ENCODE data around the gene TCL1A.
"Not testable (repeated sequence)": the region's sequence is repeated elsewhere in the genome, so short reads cannot be mapped to it uniquely, and the experiment has no call there.

The TCL1A gene

DNA sequence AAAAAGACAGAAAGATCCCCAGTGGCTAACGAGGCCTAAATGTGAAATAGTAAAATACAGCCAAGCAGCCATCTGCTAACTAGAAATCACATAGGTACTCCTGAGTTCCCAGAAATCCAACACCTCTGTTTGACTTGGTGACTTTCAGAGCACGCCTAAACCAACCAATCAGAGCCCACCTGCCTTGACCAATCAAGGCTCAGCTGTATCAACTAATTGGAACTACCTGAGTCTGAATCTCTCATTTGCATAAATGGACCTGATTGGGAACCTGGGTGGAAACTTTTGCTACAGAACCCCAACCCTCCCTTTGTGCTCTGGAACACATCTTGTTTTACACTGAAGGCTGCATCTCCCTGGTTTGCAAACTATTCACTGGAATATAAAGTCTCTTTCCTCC lies 32.8 kb downstream of the TCL1A start:
- DNase-seq (ENCODE audit: insufficient read length, low spot score), result no peak
- no peak for FAIRE-seq

DNA sequence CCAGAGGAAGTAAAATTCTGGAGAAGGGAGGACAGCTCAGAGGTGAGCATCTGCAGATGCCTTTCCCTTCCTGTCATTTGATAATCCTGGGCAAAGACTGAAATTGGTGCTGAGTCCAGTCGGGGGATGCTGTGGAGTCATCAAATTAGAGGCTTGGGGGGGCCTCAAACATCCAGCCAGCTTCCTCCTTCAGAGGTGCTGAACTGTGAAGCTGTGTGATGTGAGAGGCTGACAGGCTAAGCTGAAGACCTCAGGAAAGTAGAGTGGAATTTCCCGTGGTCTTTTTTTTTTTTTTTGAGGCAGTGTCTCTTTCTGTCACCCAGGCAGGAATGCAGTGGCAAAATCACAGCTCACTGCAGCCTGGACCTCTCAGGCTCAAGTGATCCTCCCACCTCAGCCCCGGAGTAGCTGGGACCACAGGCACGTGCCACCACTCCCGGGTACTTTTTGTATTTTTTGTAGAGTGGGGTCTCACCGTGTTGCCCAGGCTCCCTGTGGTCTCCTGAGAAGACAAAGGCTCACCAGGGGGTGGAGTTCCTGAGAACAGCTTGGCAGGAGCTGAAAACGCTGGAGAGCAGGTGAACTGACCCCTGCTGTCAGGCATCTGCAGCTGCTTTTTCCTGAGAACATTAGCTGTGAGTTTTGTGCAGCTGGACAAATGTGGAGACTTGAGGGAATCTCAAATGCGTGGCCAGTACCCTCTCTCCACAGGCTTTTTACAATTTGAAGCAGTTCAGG lies 33.8 kb downstream of the TCL1A start:
- no peak for FAIRE-seq
- DNase-seq (ENCODE audit: insufficient read length, low spot score), result no peak
- TF ChIP-seq POLR2AphosphoS5 (IDR thresholded peaks at IDR 0.05; ENCODE audit: low read depth, low read length) (no peak), PAX5 (IDR thresholded peaks at IDR 0.05; ENCODE audit: insufficient read depth, low read length, severe bottlenecking) (no peak)

More for the DNA sequence above, 32.8 kb downstream of the TCL1A start:
- TF ChIP-seq SPI1 (IDR thresholded peaks at IDR 0.05; ENCODE audit: low read depth, low read length) (no peak), PAX5 (IDR thresholded peaks at IDR 0.05; ENCODE audit: insufficient read depth, low read length, severe bottlenecking) (no peak), TAF1 (IDR thresholded peaks at IDR 0.05; ENCODE audit: low read depth, low read length) (no peak), POU2F2 (IDR thresholded peaks at IDR 0.05; ENCODE audit: low read depth, low read length) (no peak), POLR2AphosphoS5 (IDR thresholded peaks at IDR 0.05; ENCODE audit: low read depth, low read length) (no peak), POLR2A (IDR thresholded peaks at IDR 0.05; ENCODE audit: low read depth, low read length) (no peak)

DNA sequence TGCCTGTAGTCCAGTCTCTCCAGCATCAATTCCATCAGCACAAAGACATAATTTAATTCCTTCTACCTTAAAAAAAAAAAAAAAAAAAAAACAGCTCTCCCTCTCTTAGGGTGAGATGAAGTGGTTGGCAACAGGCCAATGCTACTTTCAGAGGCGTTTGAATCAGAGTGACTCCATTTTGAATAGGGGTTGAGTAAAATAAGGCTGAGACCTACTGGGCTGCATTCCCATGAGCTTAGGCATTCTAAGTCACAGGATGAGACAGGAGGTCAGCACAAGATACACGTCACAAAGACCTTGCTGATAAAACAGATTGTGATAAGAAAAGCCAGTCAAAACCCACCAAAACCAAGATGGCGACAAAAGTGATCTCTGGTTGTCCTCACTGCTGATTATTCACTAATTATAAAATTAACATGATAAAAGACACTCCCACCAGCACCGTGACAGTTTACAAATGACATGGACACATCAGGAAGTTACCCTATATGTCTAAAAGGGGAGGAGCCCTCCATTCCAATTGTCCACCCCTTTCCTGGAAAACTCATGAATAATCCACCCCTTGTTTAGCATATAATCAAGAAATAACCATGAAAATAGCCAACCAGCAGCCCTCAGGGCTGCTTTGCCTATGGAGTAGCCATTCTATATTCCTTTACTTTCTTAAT lies 34.6 kb downstream of the TCL1A start:
- TF ChIP-seq POLR2AphosphoS5 (IDR thresholded peaks at IDR 0.05; ENCODE audit: low read depth, low read length) (no peak), TAF1 (IDR thresholded peaks at IDR 0.05; ENCODE audit: low read depth, low read length) (no peak), POU2F2 (IDR thresholded peaks at IDR 0.05; ENCODE audit: low read depth, low read length) (no peak), POLR2A (IDR thresholded peaks at IDR 0.05; ENCODE audit: low read depth, low read length) (no peak), PAX5 (IDR thresholded peaks at IDR 0.05; ENCODE audit: insufficient read depth, low read length, severe bottlenecking) (no peak), SPI1 (IDR thresholded peaks at IDR 0.05; ENCODE audit: low read depth, low read length) (no peak)
- DNase-seq (ENCODE audit: insufficient read length, low spot score), result no peak
- no peak for FAIRE-seq

DNA sequence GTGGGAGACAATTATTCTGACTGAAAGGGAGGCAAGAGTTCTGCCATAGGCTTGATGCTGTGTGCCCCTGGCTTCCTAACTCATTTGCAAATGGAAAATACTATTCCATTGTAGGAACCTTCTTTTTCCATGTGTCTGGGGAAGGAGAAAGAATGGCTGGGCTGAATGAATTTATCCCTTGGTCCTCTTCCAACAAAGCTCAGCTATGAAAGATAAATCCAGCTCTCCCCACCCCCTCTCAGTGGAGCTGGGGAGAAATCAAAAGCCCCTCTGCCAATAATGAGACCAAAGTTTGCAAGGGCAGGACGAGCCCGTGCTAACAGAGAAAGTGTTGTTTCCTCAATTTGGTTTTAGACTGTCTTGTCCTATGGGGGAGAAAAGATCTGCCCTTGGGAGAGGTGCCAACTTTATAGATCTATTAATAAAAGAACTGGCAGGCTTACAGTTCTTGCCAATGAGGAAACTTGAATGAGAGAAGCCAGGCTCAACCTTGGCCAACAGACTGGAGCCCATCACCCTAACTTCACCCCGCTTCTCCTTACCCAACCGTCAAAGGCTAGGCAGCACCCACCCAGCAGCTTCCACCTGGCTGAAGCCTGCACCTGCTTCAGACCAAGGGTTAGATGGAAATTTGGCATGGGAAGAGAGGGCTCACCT lies 36.6 kb downstream of the TCL1A start:
- no peak for TF ChIP-seq TAF1 (IDR thresholded peaks at IDR 0.05; ENCODE audit: low read depth, low read length)
- no peak for TF ChIP-seq SPI1 (IDR thresholded peaks at IDR 0.05; ENCODE audit: low read depth, low read length)
- TF ChIP-seq PAX5 (IDR thresholded peaks at IDR 0.05; ENCODE audit: insufficient read depth, low read length, severe bottlenecking), result no peak
- TF ChIP-seq POLR2A (IDR thresholded peaks at IDR 0.05; ENCODE audit: low read depth, low read length), result no peak
- TF ChIP-seq POLR2AphosphoS5 (IDR thresholded peaks at IDR 0.05; ENCODE audit: low read depth, low read length), result no peak
- no peak for TF ChIP-seq POU2F2 (IDR thresholded peaks at IDR 0.05; ENCODE audit: low read depth, low read length)
- DNase-seq (ENCODE audit: insufficient read length, low spot score) (no peak), FAIRE-seq (no peak)

DNA sequence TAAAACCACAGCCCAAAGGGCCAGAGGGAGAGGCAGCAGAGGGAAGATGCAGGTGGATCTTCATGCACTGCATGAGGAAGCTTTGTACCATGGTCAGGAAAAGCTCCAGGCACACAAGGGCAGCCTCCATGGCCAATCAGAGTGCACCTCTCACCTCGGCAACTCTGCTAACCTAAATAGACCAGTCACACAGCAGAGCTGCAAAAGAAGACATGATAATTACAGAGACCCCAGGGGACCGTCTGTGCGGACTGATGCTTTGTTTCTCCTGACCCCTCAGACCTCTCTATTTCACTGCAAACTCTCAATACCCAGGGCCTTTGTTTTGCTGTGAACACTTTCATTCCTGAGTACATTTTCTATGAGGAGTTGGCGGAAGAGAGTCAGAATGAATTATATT lies 38.4 kb downstream of the TCL1A start:
- FAIRE-seq (no peak), DNase-seq (ENCODE audit: insufficient read length, low spot score) (no peak)
- TF ChIP-seq POU2F2 (IDR thresholded peaks at IDR 0.05; ENCODE audit: low read depth, low read length) (no peak), SPI1 (IDR thresholded peaks at IDR 0.05; ENCODE audit: low read depth, low read length) (no peak), PAX5 (IDR thresholded peaks at IDR 0.05; ENCODE audit: insufficient read depth, low read length, severe bottlenecking) (no peak), POLR2AphosphoS5 (IDR thresholded peaks at IDR 0.05; ENCODE audit: low read depth, low read length) (no peak), TAF1 (IDR thresholded peaks at IDR 0.05; ENCODE audit: low read depth, low read length) (no peak), POLR2A (IDR thresholded peaks at IDR 0.05; ENCODE audit: low read depth, low read length) (no peak)

DNA sequence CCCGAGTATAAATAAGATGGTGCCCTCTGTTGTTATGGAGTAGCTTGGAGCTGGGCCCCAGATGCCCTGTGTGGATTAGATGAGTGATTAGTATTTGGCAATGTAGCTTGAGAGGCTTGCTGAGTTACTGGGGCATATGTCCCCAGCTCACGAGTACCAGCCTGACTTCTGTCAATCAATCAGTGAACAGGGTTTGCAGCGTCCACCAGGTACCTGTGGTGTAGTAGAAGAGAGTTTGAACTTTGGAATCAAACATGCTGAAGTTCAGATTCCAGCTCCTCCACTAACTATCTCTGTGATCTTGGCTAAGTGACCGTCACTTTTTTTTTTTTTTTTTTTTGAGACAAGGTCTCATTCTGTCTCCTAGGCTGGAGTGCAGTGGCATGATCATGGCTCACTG lies 39.3 kb downstream of the TCL1A start:
- no peak for TF ChIP-seq TAF1 (IDR thresholded peaks at IDR 0.05; ENCODE audit: low read depth, low read length)
- TF ChIP-seq SPI1 (IDR thresholded peaks at IDR 0.05; ENCODE audit: low read depth, low read length), result no peak
- TF ChIP-seq PAX5 (IDR thresholded peaks at IDR 0.05; ENCODE audit: insufficient read depth, low read length, severe bottlenecking), result no peak
- TF ChIP-seq POLR2A (IDR thresholded peaks at IDR 0.05; ENCODE audit: low read depth, low read length), result no peak
- no peak for TF ChIP-seq POU2F2 (IDR thresholded peaks at IDR 0.05; ENCODE audit: low read depth, low read length)
- no peak for TF ChIP-seq POLR2AphosphoS5 (IDR thresholded peaks at IDR 0.05; ENCODE audit: low read depth, low read length)
- no peak for DNase-seq (ENCODE audit: insufficient read length, low spot score)
- peak; percentile 33 for FAIRE-seq

DNA sequence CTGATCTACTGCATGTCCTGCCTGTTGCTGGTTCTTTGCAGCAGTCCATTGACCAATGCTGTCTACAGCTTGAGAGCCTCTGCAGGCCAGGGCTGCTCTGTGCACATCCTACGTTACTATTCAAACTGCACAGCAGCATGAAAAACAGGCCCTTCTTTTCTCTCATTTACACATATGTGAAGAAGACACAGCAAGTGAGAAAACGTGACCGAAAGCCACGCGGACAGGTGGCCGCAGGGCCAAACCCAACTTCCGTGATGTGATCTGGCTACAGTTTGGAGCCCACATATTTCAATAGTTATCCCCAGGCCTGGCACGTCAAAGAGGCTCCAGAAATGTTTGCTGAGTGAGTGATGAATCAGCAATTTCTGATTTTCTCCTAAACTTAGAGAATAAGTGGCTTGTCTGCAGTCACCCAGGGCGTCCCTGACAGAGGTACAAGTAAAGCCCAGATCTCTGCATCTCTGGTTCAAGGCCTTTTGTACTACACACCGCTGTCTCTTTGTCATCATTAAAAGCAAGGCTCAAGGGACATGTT lies 45.6 kb downstream of the TCL1A start:
- FAIRE-seq, result peak; percentile 81
- DNase-seq (ENCODE audit: insufficient read length, low spot score), result no peak
- TF ChIP-seq POLR2AphosphoS5 (IDR thresholded peaks at IDR 0.05; ENCODE audit: low read depth, low read length) (no peak), TAF1 (IDR thresholded peaks at IDR 0.05; ENCODE audit: low read depth, low read length) (no peak), POLR2A (IDR thresholded peaks at IDR 0.05; ENCODE audit: low read depth, low read length) (no peak), PAX5 (IDR thresholded peaks at IDR 0.05; ENCODE audit: insufficient read depth, low read length, severe bottlenecking) (no peak), SPI1 (IDR thresholded peaks at IDR 0.05; ENCODE audit: low read depth, low read length) (no peak)

DNA sequence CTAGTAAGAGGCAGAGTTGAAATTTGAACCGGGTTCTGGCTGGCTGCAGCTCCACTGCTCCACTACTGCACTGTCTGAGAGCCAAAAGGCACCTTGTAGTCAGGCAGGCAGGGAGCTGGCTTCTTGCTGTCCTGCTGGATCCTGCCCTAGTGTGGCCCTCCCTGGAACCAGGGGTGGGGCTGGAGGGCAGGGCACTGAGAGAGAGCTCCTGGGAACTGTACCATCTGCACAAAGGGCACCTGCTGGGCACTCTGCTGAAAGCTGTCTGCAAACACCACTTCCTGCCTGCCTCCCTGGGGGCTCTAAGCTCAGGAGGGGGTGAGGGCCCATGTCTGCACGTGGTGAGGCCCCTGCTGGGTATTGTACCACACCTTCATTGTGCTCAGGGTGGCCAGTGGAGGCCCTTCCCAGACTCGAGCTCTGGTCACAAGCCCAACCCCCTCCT lies 46.7 kb downstream of the TCL1A start:
- DNase-seq (ENCODE audit: insufficient read length, low spot score) (no peak), FAIRE-seq (no peak)
- TF ChIP-seq TAF1 (IDR thresholded peaks at IDR 0.05; ENCODE audit: low read depth, low read length) (no peak), SPI1 (IDR thresholded peaks at IDR 0.05; ENCODE audit: low read depth, low read length) (no peak), POLR2AphosphoS5 (IDR thresholded peaks at IDR 0.05; ENCODE audit: low read depth, low read length) (no peak), POLR2A (IDR thresholded peaks at IDR 0.05; ENCODE audit: low read depth, low read length) (no peak), POU2F2 (IDR thresholded peaks at IDR 0.05; ENCODE audit: low read depth, low read length) (no peak), PAX5 (IDR thresholded peaks at IDR 0.05; ENCODE audit: insufficient read depth, low read length, severe bottlenecking) (no peak)

DNA sequence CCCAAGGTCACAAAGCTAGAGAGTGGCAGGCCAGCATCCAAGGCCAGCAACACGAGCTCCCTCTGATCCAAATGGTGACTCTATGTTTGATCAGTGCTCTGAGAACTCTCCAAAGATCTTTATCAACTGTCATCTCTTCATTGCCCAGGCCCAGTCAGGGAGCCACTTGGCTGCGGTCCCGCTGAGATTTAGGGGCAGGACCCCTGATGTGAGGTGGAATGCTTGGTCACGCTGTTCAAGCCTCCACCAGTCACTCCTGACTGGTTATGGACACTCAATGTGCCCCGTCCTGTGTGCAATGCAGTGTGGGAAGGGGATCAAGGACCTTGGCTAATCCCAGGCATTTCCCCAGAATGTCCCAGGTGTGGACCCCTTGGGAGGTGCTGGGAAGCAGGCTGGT lies 47.5 kb downstream of the TCL1A start:
- FAIRE-seq, result peak; percentile 70
- TF ChIP-seq POLR2AphosphoS5 (IDR thresholded peaks at IDR 0.05; ENCODE audit: low read depth, low read length), result no peak
- no peak for DNase-seq (ENCODE audit: insufficient read length, low spot score)

DNA sequence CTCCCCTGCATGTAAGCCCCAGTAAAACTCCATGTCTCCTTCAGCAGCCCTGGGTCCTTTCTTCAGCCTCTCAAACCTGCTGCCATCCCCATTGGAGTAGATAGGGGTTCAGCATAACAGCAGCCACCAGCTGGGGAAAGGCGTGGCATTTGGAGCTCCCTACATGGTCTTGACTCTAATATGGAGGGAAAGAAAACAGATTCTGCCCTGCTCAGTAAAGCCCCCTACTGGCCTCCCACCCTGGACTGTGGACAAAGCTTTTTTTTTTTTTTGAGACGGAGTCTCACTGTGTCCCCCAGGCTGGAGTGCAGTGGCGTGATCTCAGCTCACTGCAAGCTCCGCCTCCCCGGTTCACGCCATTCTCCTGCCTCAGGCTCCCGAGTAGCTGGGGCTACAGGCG lies 48.4 kb downstream of the TCL1A start:
- DNase-seq (ENCODE audit: insufficient read length, low spot score); FAIRE-seq: not testable (repeated sequence)

Measured in GM12891 (cell line).